ENCODE measurements around the gene NCKAP5.

- TF ChIP-seq CTCF (IDR thresholded peaks at IDR 0.05) (no peak), POLR2A (IDR thresholded peaks at IDR 0.05) (no peak)
These were observed 145.3 kb downstream of the NCKAP5 start for GRCh38 chr2:133422931-133423351.
